Nephron (organoid): Measurements from ENCODE around the gene COPZ2.
A peak's percentile ranks its signal among the peaks of the same experiment; 100 is the strongest.
"Not testable (repeated sequence)": the region's sequence is repeated elsewhere in the genome, so short reads cannot be mapped to it uniquely, and the experiment has no call there.

Experiments
- H3K27ac Mint-ChIP-seq, 3 experiments: 2 replicates each; pipeline ENCODE4 v1.8.0; 2020; ENCODE audit warnings: mixed read lengths in 3 of 3, mild to moderate bottlenecking in 2 of 3, moderate library complexity in 1 of 3
- H3K27me3 Mint-ChIP-seq: 2 replicates; pipeline ENCODE4 v1.8.0; 2021; ENCODE audit warnings: low read depth, mild to moderate bottlenecking, moderate library complexity, mixed read lengths
- H3K36me3 Mint-ChIP-seq: 2 replicates; pipeline ENCODE4 v1.8.0; 2020; ENCODE audit warnings: low read depth, mixed read lengths
- H3K4me1 Mint-ChIP-seq: 2 replicates; pipeline ENCODE4 v1.8.0; 2020; ENCODE audit warnings: mixed read lengths
- H3K4me3 Mint-ChIP-seq, 3 experiments: 2 replicates each; pipeline ENCODE4 v1.8.0; 2020; ENCODE audit warnings: mild to moderate bottlenecking in 3 of 3, mixed read lengths in 3 of 3, moderate library complexity in 2 of 3
- H3K9me3 Mint-ChIP-seq: 2 replicates; pipeline ENCODE4 v1.8.0; 2020; ENCODE audit warnings: mixed read lengths
- TF ChIP-seq, protein P1 (sequence below), 3 experiments: fragments of 200-600 bp; sonication (generic); IDR thresholded peaks; one replicate each; pipeline ENCODE4 v1.5.0; 2021; ENCODE audit warnings: antibody characterized with exemption in 3 of 3; ENCODE audit not compliant: unreplicated experiment in 3 of 3

Gene COPZ2

DNA sequence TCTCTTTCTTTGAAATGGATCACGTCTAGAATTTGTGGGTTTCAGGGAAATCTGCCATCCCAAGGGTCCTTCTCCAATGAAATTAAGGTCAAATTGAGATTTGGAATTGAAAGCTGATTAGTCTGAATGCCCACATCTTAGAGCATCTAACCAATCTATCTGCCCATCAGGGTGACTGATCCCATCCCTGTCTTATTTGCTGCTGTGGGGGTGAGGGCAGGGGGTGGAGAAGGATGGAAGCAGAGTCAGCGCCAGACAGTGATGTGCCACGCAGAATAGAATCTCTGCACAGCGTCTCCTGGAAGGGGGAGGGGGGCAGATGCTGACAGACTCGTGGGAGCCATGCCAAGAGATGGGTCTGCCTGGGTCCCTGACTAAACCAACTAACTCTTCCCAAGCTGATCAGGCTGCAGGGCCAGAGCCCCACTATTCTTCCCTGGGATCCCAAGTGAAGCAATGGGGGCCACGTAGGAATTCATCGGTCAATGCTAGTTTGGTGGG is 34.6 kb downstream of the COPZ2 start:
- Mint-ChIP-seq H3K9me3 (no peaks in the 10 kb centered on the region), H3K4me3 (peak overlapping the region in 2 of 3 experiments; percentile 1 to 2), H3K36me3 (no peaks in the 10 kb centered on the region), H3K27ac (peak overlapping the region; percentile 79 to 87 (median 87)), H3K27me3 (peaks cover 5% of the 10 kb centered on the region), H3K4me1 (peaks cover 67% of the 10 kb centered on the region)
- TF ChIP-seq, protein P1, sequence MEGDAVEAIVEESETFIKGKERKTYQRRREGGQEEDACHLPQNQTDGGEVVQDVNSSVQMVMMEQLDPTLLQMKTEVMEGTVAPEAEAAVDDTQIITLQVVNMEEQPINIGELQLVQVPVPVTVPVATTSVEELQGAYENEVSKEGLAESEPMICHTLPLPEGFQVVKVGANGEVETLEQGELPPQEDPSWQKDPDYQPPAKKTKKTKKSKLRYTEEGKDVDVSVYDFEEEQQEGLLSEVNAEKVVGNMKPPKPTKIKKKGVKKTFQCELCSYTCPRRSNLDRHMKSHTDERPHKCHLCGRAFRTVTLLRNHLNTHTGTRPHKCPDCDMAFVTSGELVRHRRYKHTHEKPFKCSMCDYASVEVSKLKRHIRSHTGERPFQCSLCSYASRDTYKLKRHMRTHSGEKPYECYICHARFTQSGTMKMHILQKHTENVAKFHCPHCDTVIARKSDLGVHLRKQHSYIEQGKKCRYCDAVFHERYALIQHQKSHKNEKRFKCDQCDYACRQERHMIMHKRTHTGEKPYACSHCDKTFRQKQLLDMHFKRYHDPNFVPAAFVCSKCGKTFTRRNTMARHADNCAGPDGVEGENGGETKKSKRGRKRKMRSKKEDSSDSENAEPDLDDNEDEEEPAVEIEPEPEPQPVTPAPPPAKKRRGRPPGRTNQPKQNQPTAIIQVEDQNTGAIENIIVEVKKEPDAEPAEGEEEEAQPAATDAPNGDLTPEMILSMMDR (IDR thresholded peaks at IDR 0.05; ENCODE audit: unreplicated experiment in 3 of 3): no peak

DNA sequence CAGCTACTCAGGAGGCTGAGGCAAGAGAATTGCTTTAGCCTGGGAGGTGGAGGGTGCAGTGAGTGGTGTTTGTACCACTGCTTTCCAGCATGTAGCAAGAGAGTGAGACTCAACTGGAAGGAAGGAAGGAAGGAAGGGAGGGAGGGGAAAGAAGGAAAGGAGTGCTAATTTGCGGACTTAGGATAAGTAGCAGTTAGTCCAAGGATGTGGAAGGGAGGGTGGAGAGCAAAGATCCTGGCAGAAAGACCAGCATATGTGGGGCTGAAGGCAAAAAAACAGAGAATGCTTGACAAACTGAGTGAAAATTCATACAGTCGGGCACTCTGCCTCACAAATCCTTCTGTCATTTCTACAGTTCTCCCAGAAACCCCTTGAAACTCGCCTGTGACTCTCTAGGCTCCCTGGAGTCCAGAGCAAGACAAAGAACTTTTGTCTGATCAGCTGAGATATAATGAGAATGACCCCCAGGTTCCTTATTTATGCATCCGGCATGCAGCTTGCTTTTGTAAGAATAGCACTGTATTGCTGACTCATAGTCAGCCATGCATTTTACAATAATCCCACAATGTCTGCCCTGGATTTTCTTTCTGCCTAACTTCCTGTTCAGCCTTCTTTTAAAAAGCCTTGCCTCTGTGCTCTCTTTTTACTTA is 35.2 kb downstream of the COPZ2 start:
- peaks cover 10% of the 10 kb centered on the region for H3K27me3 Mint-ChIP-seq
- H3K4me3 Mint-ChIP-seq: peak overlapping the region in 2 of 3 experiments; percentile 1 to 2
- H3K4me1 Mint-ChIP-seq: peaks cover 73% of the 10 kb centered on the region
- no peaks in the 10 kb centered on the region for H3K9me3 Mint-ChIP-seq
- peak overlapping the region; percentile 79 to 87 (median 87) for H3K27ac Mint-ChIP-seq
- TF ChIP-seq, protein P1 (IDR thresholded peaks at IDR 0.05; ENCODE audit: unreplicated experiment in 3 of 3): no peak
- no peaks in the 10 kb centered on the region for H3K36me3 Mint-ChIP-seq

DNA sequence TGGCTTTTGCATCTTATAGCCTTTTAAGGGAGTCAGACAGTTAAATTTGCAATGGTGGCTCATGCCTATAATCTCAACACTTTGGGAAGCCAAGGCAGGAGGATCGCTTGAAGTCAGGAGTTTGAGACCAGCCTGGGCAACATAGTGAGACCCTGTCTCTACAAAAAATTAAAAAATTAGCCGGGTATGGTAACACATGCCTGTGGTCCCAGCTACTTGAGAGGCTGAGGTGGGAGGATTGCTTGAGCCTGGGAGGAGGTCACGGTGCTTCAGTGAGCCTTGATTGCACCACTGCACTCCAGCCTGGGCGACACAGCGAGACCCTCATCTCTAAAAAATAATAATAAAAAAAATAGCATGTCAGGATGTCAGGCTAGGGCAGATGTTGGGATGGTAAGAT is 35.9 kb downstream of the COPZ2 start:
- not testable (repeated sequence) for H3K27me3 Mint-ChIP-seq

DNA sequence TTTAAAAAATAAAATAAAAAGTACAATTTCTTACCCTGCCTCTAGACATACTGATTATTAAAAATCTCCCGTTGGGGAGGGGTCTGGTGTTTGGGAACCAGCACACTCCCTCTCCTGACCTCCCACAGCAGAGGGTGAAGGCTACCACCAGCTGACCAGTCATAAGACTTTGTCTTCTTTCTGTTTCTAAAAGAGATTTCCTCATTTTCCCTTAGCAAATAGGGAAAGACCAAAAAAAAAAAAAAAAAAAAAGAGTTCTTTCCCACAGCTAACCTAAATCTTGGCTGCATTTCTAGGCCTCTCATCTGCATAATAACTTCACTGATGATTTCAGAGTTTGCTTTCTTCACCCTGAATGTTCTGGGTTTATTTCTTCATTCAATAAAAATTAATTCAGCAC is 36.4 kb downstream of the COPZ2 start:
- Mint-ChIP-seq H3K4me3 (no peak overlapping the region), H3K27ac (peak overlapping the region in 2 of 3 experiments; percentile 71 to 87), H3K4me1 (peaks cover 69% of the 10 kb centered on the region), H3K27me3 (peaks cover 13% of the 10 kb centered on the region), H3K9me3 (no peaks in the 10 kb centered on the region), H3K36me3 (no peaks in the 10 kb centered on the region)
- TF ChIP-seq, protein P1 (IDR thresholded peaks at IDR 0.05; ENCODE audit: unreplicated experiment in 3 of 3): no peak

More for the DNA sequence above, 35.9 kb downstream of the COPZ2 start:
- H3K4me3 Mint-ChIP-seq, H3K9me3 Mint-ChIP-seq, H3K36me3 Mint-ChIP-seq: not testable (repeated sequence)
- H3K4me1 Mint-ChIP-seq: peaks cover 67% of the 10 kb centered on the region
- H3K27ac Mint-ChIP-seq: peak overlapping the region in 2 of 3 experiments; percentile 71 to 87

DNA sequence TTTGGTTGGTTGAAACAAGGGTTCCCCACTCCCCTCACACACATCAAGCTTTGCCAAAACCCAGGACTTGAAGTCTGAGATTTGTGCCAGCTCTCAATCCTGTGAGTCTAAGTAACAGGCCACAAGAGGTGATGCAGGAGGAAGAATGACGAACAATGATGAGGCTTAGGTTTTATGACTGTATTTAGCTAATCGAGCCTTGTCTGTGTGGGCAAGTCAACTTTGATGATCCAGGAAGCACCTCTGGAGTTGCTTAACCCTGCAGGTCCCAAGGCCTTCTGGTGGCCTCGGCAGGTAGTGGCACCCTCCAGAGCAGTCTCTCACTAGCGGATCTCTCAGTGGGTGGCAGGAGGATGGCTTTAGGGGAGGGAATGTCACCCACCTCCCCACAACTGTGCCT is 38.0 kb downstream of the COPZ2 start:
- no peak overlapping the region for H3K4me3 Mint-ChIP-seq
- TF ChIP-seq, protein P1 (IDR thresholded peaks at IDR 0.05; ENCODE audit: unreplicated experiment in 3 of 3): no peak
- peak overlapping the region; percentile 62 to 77 (median 74) for H3K27ac Mint-ChIP-seq
- H3K27me3 Mint-ChIP-seq: peaks cover 21% of the 10 kb centered on the region
- H3K4me1 Mint-ChIP-seq: peaks cover 68% of the 10 kb centered on the region
- H3K9me3 Mint-ChIP-seq: no peaks in the 10 kb centered on the region
- no peaks in the 10 kb centered on the region for H3K36me3 Mint-ChIP-seq

DNA sequence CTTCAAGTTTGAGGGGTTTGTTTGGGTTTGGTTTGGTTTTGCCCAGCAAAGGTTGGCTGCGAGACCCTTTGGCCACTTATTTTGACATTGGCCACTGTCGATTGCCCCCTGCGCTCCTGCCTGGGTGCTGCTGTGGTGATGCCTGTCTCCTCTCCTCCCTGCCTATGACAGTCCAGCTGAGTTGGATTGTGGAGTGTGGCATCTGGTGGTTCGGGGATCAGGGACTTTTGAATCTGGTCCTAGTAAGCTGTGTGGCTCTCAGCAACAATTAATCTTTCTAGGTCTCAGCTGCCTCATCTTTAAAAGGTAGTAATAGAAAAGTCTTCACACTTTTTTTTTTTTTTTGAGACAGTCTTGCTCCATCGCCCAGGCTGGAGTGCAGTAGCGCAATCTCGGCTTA is 39.6 kb downstream of the COPZ2 start:
- Mint-ChIP-seq H3K9me3 (no peaks in the 10 kb centered on the region), H3K4me1 (peaks cover 66% of the 10 kb centered on the region), H3K36me3 (no peaks in the 10 kb centered on the region), H3K4me3 (no peak overlapping the region), H3K27ac (peak overlapping the region in 2 of 3 experiments; percentile 57 to 64), H3K27me3 (peaks cover 23% of the 10 kb centered on the region)
- TF ChIP-seq, protein P1 (IDR thresholded peaks at IDR 0.05; ENCODE audit: unreplicated experiment in 3 of 3): no peak
